HepG2 (cell line): ENCODE results near the gene CDHR5. TPM values are rescaled to one million over a fixed set of nuclear protein-coding genes. Genes with fewer than 3 reads are reported as not detected.

Experiments
- CAMTA2 ChIP-seq: sonication (generic); formaldehyde crosslinking; IDR thresholded peaks from 2 replicates; pipeline ENCODE4 v1.4.0; 2020; ENCODE audit warnings: mild to moderate bottlenecking, missing genetic modification reagents, borderline replicate concordance
- EED ChIP-seq: sonication (generic); formaldehyde crosslinking; IDR thresholded peaks from 2 replicates; pipeline ENCODE4 v1.5.0; 2020; ENCODE audit warnings: mild to moderate bottlenecking, missing genetic modification reagents
- HOXA9 ChIP-seq: sonication (generic); formaldehyde crosslinking; IDR thresholded peaks from 2 replicates; pipeline ENCODE4 v1.8.1; 2022; ENCODE audit warnings: missing genetic modification reagents, mild to moderate bottlenecking, moderate library complexity, borderline replicate concordance
- MTA1 ChIP-seq: sonication (generic); formaldehyde crosslinking; IDR thresholded peaks from 2 replicates; pipeline ENCODE4 v1.4.0; 2020; ENCODE audit warnings: missing genetic modification reagents, mild to moderate bottlenecking, borderline replicate concordance
- NR3C1 ChIP-seq: sonication (generic); formaldehyde crosslinking; IDR thresholded peaks from 2 replicates; pipeline ENCODE4 v1.4.0; 2020; ENCODE audit warnings: missing genetic modification reagents
- SIN3A ChIP-seq: IDR thresholded peaks from 2 replicates; pipeline ENCODE4 v1.6.1; 2011; ENCODE audit warnings: low read depth, mild to moderate bottlenecking, control low read depth, low read length, borderline replicate concordance
- SNRNP70 ChIP-seq: fragments of 200-400 bp; formaldehyde crosslinking; IDR thresholded peaks from 2 replicates; pipeline ENCODE4 v1.6.1; 2017; ENCODE audit warnings: mild to moderate bottlenecking, low read depth, low read length, moderate library complexity
- TEAD2 ChIP-seq: sonication (generic); formaldehyde crosslinking; IDR thresholded peaks from 2 replicates; pipeline ENCODE4 v1.9.0; 2021; ENCODE audit warnings: missing genetic modification reagents
- ZFY ChIP-seq: sonication (generic); formaldehyde crosslinking; IDR thresholded peaks from 2 replicates; pipeline ENCODE4 v1.4.0; 2020; ENCODE audit warnings: missing genetic modification reagents
- ZNF124 ChIP-seq: sonication (generic); formaldehyde crosslinking; IDR thresholded peaks from 2 replicates; pipeline ENCODE4 v1.4.0; 2020; ENCODE audit warnings: missing genetic modification reagents
- ZNF543 ChIP-seq: sonication (generic); formaldehyde crosslinking; IDR thresholded peaks from 2 replicates; pipeline ENCODE4 v1.4.0; 2020; ENCODE audit warnings: mild to moderate bottlenecking, missing genetic modification reagents
- polyA plus RNA-seq, 8 experiments: library from polyadenylated mRNA; depleted of rRNA in 3 of 8; stranded (reverse) in 7 of 8; unstranded in 1 of 8; fragments of >200 nt; fragmentation: Illumina TruSeq in 4 of 8; extraction: Trizol in 4 of 8; gene quantifications; 2 replicates each; pipeline versions ENCODE4 v1.2.1 to v1.2.3, GENCODE V29; 2011 to 2016; ENCODE audit warnings: low read depth in 4 of 8, missing spikeins in 1 of 8, mixed read lengths in 1 of 8; ENCODE audit not compliant: insufficient read depth in 1 of 8
- total RNA-seq, 5 experiments: library from RNA; depleted of rRNA; stranded (reverse); fragments of >200 nt; fragmentation: Illumina TruSeq; extraction: Trizol; gene quantifications; 2 replicates each; pipeline ENCODE4 v1.2.3, GENCODE V29; 2016; ENCODE audit warnings: low read depth in 1 of 5
- TF ChIP-seq, protein P1 (sequence below): sonication (generic); formaldehyde crosslinking; IDR thresholded peaks from 2 replicates; pipeline ENCODE4 v1.4.0; 2020; ENCODE audit warnings: mild to moderate bottlenecking, missing genetic modification reagents
- TF ChIP-seq, protein P2 (sequence below): sonication (generic); formaldehyde crosslinking; IDR thresholded peaks from 2 replicates; pipeline ENCODE4 v1.4.0; 2020; ENCODE audit warnings: missing genetic modification reagents, mild to moderate bottlenecking, borderline replicate concordance
- TF ChIP-seq, protein P3 (sequence below): sonication (generic); formaldehyde crosslinking; IDR thresholded peaks from 2 replicates; pipeline ENCODE4 v1.5.0; 2020; ENCODE audit warnings: missing genetic modification reagents
- TF ChIP-seq, protein P4 (sequence below): sonication (generic); formaldehyde crosslinking; IDR thresholded peaks from 2 replicates; pipeline ENCODE4 v1.5.1; 2020; ENCODE audit warnings: missing genetic modification reagents, mild to moderate bottlenecking, borderline replicate concordance
- TF ChIP-seq, protein P5 (sequence below): sonication (generic); formaldehyde crosslinking; IDR thresholded peaks from 2 replicates; pipeline ENCODE4 v1.5.0; 2020; ENCODE audit warnings: mild to moderate bottlenecking, missing genetic modification reagents
- TF ChIP-seq, protein P6 (sequence below): IDR thresholded peaks from 2 replicates; pipeline ENCODE4 v1.6.1; 2016; ENCODE audit warnings: low read depth

CDHR5 gene
- total and polyA plus RNA-seq, 2 of the 13 experiments (the other 11 are each of a cell fraction or from before 2014, with no cell fraction given) = 0.46 to 0.71 TPM

DNA sequence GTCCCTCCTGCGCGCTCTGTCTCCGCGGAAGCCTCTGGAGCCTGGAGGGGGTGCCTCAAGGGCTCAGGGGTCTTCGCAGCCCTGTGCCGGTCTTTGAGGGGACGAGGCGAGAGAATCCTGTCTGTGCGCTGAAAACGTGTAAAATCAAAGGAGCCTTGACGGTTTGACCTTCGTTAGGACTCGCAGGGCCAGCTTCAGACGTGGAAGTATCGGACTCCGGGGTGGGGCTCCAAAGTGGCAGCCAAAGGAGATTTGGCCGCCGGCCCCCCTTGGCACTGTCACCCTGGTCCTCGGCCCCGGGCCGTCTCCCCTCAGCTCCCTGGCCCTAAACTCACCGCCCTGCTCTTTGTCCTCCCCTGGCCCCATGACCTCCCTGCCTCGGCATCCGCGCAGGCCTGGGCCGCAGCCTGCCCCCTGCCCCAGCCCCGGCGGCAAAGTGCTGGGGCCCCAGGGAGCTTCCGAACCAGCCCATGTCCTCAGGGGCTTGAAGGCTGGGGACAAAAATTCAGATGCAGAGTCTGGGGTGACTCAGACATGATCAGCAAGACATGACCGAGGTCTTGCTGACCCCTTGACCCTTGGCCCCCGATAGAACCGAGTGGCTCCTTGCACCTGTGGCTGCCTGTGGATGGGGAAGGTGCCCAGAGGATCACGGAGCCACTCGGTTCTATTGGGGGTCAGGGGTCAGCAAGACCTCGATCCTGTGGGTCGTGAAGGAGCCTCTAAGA lies 55.4 kb downstream of the CDHR5 start (continued):
- TF ChIP-seq, protein P1, sequence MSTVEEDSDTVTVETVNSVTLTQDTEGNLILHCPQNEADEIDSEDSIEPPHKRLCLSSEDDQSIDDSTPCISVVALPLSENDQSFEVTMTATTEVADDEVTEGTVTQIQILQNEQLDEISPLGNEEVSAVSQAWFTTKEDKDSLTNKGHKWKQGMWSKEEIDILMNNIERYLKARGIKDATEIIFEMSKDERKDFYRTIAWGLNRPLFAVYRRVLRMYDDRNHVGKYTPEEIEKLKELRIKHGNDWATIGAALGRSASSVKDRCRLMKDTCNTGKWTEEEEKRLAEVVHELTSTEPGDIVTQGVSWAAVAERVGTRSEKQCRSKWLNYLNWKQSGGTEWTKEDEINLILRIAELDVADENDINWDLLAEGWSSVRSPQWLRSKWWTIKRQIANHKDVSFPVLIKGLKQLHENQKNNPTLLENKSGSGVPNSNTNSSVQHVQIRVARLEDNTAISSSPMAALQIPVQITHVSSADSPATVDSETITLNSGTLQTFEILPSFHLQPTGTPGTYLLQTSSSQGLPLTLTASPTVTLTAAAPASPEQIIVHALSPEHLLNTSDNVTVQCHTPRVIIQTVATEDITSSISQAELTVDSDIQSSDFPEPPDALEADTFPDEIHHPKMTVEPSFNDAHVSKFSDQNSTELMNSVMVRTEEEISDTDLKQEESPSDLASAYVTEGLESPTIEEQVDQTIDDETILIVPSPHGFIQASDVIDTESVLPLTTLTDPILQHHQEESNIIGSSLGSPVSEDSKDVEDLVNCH = no peak
- TF ChIP-seq, protein P2, sequence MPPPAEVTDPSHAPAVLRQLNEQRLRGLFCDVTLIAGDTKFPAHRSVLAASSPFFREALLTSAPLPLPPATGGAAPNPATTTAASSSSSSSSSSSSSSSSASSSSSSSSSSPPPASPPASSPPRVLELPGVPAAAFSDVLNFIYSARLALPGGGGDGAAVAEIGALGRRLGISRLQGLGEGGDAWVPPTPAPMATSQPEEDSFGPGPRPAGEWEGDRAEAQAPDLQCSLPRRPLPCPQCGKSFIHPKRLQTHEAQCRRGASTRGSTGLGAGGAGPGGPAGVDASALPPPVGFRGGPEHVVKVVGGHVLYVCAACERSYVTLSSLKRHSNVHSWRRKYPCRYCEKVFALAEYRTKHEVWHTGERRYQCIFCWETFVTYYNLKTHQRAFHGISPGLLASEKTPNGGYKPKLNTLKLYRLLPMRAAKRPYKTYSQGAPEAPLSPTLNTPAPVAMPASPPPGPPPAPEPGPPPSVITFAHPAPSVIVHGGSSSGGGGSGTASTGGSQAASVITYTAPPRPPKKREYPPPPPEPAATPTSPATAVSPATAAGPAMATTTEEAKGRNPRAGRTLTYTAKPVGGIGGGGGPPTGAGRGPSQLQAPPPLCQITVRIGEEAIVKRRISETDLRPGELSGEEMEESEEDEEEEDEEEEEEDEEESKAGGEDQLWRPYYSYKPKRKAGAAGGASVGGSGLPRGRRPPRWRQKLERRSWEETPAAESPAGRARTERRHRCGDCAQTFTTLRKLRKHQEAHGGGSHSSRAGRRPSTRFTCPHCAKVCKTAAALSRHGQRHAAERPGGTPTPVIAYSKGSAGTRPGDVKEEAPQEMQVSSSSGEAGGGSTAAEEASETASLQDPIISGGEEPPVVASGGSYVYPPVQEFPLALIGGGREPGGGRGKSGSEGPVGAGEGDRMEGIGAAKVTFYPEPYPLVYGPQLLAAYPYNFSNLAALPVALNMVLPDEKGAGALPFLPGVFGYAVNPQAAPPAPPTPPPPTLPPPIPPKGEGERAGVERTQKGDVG (CRISPR knock-in tag) = no peak
- TF ChIP-seq EED (CRISPR knock-in tag) = no peak
- no peak for TF ChIP-seq HOXA9 (CRISPR knock-in tag)
- no peak for TF ChIP-seq CAMTA2 (CRISPR knock-in tag)
- no peak for TF ChIP-seq NR3C1 (CRISPR knock-in tag)
- TF ChIP-seq, protein P3, sequence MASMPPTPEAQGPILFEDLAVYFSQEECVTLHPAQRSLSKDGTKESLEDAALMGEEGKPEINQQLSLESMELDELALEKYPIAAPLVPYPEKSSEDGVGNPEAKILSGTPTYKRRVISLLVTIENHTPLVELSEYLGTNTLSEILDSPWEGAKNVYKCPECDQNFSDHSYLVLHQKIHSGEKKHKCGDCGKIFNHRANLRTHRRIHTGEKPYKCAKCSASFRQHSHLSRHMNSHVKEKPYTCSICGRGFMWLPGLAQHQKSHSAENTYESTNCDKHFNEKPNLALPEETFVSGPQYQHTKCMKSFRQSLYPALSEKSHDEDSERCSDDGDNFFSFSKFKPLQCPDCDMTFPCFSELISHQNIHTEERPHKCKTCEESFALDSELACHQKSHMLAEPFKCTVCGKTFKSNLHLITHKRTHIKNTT (CRISPR knock-in tag) = no peak
- TF ChIP-seq TEAD2 (CRISPR knock-in tag) = no peak
- no peak for TF ChIP-seq ZNF543
- TF ChIP-seq, protein P4, sequence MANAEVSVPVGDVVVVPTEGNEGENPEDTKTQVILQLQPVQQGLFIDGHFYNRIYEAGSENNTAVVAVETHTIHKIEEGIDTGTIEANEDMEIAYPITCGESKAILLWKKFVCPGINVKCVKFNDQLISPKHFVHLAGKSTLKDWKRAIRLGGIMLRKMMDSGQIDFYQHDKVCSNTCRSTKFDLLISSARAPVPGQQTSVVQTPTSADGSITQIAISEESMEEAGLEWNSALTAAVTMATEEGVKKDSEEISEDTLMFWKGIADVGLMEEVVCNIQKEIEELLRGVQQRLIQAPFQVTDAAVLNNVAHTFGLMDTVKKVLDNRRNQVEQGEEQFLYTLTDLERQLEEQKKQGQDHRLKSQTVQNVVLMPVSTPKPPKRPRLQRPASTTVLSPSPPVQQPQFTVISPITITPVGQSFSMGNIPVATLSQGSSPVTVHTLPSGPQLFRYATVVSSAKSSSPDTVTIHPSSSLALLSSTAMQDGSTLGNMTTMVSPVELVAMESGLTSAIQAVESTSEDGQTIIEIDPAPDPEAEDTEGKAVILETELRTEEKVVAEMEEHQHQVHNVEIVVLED (CRISPR knock-in tag) = no peak
- no peak for TF ChIP-seq ZNF124
- TF ChIP-seq, protein P5, sequence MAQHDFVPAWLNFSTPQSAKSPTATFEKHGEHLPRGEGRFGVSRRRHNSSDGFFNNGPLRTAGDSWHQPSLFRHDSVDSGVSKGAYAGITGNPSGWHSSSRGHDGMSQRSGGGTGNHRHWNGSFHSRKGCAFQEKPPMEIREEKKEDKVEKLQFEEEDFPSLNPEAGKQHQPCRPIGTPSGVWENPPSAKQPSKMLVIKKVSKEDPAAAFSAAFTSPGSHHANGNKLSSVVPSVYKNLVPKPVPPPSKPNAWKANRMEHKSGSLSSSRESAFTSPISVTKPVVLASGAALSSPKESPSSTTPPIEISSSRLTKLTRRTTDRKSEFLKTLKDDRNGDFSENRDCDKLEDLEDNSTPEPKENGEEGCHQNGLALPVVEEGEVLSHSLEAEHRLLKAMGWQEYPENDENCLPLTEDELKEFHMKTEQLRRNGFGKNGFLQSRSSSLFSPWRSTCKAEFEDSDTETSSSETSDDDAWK (CRISPR knock-in tag) = no peak
- TF ChIP-seq, protein P6, sequence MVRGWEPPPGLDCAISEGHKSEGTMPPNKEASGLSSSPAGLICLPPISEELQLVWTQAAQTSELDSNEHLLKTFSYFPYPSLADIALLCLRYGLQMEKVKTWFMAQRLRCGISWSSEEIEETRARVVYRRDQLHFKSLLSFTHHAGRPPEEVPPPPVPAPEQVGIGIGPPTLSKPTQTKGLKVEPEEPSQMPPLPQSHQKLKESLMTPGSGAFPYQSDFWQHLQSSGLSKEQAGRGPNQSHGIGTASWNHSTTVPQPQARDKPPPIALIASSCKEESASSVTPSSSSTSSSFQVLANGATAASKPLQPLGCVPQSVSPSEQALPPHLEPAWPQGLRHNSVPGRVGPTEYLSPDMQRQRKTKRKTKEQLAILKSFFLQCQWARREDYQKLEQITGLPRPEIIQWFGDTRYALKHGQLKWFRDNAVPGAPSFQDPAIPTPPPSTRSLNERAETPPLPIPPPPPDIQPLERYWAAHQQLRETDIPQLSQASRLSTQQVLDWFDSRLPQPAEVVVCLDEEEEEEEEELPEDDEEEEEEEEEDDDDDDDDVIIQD (CRISPR knock-in tag) = 0 out of 2 replicates have a peak, but pooled peaks have one; percentile 22
- TF ChIP-seq ZFY (CRISPR knock-in tag) = peak; percentile 28
- peak; percentile 78; the same call in 1 of the 2 replicates for TF ChIP-seq MTA1 (CRISPR knock-in tag)
- no peak; the same call in 1 of the 2 replicates for TF ChIP-seq SIN3A
- TF ChIP-seq SNRNP70 = no peak
